K562 (cell line): ENCODE results near the gene CASP2. TPM values are rescaled to one million over a fixed set of nuclear protein-coding genes. Genes with fewer than 3 reads are reported as not detected.

Experiments
- BACH1 ChIP-seq: fragments of 200-800 bp; sonication (Bioruptor generic); IDR thresholded peaks from 2 replicates; pipeline ENCODE4 v1.6.1; 2016; ENCODE audit warnings: missing genetic modification characterization, missing compliant biosample characterization
- CTCFL ChIP-seq: IDR thresholded peaks from 2 replicates; pipeline ENCODE4 v1.6.1; 2011; ENCODE audit warnings: borderline replicate concordance, low read depth, mild to moderate bottlenecking, moderate library complexity, low read length; ENCODE audit not compliant: insufficient read depth, poor library complexity, severe bottlenecking
- DMBX1 ChIP-seq: fragments of 250-450 bp; sonication (Bioruptor Pico); IDR thresholded peaks from 2 replicates; pipeline ENCODE4 v1.8.0; 2022; ENCODE audit warnings: inconsistent platforms, mild to moderate bottlenecking, moderate library complexity, borderline replicate concordance
- GATAD2B ChIP-seq: fragments of 450-650 bp; IDR thresholded peaks from 2 replicates; pipeline ENCODE4 v1.6.1; 2017; ENCODE audit warnings: mild to moderate bottlenecking, borderline replicate concordance
- MGA ChIP-seq: fragments of 450-650 bp; IDR thresholded peaks from 2 replicates; pipeline ENCODE4 v1.6.1; 2016; ENCODE audit warnings: mild to moderate bottlenecking, moderate library complexity
- RBM25 ChIP-seq: fragments of 200-400 bp; formaldehyde crosslinking; IDR thresholded peaks from 2 replicates; pipeline ENCODE4 v1.6.1; 2018; ENCODE audit warnings: low read length, low read depth, moderate library complexity; ENCODE audit not compliant: severe bottlenecking
- SAP30 ChIP-seq: fragments of 200-600 bp; sonication (generic); IDR thresholded peaks from 2 replicates; pipeline ENCODE4 v1.6.1; 2012; ENCODE audit warnings: borderline replicate concordance, low read depth, mild to moderate bottlenecking, moderate library complexity, low read length, control low read depth, inconsistent platforms; ENCODE audit not compliant: insufficient read depth, poor library complexity, severe bottlenecking
- ZFP30 ChIP-seq: fragments of 250-450 bp; sonication (Bioruptor Pico); IDR thresholded peaks from 2 replicates; pipeline ENCODE4 v1.8.0; 2022; ENCODE audit warnings: moderate library complexity, mild to moderate bottlenecking, inconsistent platforms, borderline replicate concordance
- ZNF316 ChIP-seq: fragments of 450-650 bp; IDR thresholded peaks from 2 replicates; pipeline ENCODE4 v1.6.1; 2016
- polyA plus RNA-seq, 8 experiments: library from polyadenylated mRNA; depleted of rRNA in 4 of 8; stranded (reverse) in 5 of 8; unstranded in 3 of 8; fragments of >200 nt; fragmentation: Nextera tagmentation in 2 of 8; fragmentation: Illumina TruSeq in 1 of 8; extraction: Ambion mirVana in 2 of 8; extraction: Trizol in 1 of 8; gene quantifications; 2 replicates each; pipeline versions ENCODE4 v1.2.1 to v1.2.3, GENCODE V29; 2011 to 2014; ENCODE audit warnings: inconsistent platforms in 1 of 8, missing spikeins in 1 of 8
- total RNA-seq, 7 experiments: library from RNA; depleted of rRNA in 6 of 7; stranded (reverse); fragments of >200 nt in 6 of 7; fragmentation: Illumina TruSeq in 2 of 7; extraction: Trizol in 2 of 7; gene quantifications; 2 replicates each; pipeline versions ENCODE4 v1.2.1 to v1.2.3, GENCODE V29; 2011 to 2021; ENCODE audit warnings: low replicate concordance in 1 of 7

Gene CASP2
- total and polyA plus RNA-seq, 9 of the 15 experiments (the other 6 are each of a cell fraction or from before 2014, with no cell fraction given): 18.8 to 64.9 (median 24.1) TPM

- TF ChIP-seq MGA (no peak), CTCFL (peak; percentile 74), DMBX1 (CRISPR knock-in tag) (no peak), BACH1 (no peak), RBM25 (no peak), ZFP30 (CRISPR knock-in tag) (no peak), SAP30 (no peak), GATAD2B (no peak), ZNF316 (no peak)
- TF ChIP-seq, all 486 proteins: peak for 9
Measured at GRCh38 chr7:143299840-143300239, 11.7 kb downstream of the CASP2 start (continued).
